Dedifferentiated amniotic fluid mesenchymal stem cell (primary cell): ENCODE results near the gene EVL.
A peak's percentile ranks its signal among the peaks of the same experiment; 100 is the strongest.

Source experiments
- DNase-seq: peaks from one replicate; pipeline ENCODE4 v3.0.0-alpha.2; 2016; ENCODE audit errors: extremely low spot score

Gene EVL

DNA sequence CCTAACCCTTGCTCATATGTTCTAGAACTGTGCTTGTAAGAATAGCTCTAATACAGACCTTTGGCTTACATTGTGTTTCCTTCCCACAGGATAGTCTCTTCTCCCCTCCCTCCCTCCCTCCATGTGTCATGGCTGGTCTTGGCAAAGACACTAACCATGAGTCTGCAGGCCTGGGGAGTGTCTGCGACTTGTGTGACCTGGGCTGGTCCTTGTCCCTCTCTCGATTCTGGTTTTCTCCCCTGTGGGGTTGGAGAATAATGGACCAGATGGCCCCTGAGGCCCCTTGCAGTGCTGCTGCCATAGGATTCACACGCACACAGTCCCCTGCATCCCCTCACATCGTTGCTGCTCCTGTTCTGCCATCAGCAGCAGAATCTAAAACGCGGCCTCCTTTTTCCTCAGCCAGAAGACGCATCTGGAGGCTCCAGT is 64.0 kb downstream of the EVL start:
- no peak for DNase-seq

GRCh38 chr14:100130521-100130920 is 65.3 kb downstream of the EVL start:
- DNase-seq = no peak

DNA sequence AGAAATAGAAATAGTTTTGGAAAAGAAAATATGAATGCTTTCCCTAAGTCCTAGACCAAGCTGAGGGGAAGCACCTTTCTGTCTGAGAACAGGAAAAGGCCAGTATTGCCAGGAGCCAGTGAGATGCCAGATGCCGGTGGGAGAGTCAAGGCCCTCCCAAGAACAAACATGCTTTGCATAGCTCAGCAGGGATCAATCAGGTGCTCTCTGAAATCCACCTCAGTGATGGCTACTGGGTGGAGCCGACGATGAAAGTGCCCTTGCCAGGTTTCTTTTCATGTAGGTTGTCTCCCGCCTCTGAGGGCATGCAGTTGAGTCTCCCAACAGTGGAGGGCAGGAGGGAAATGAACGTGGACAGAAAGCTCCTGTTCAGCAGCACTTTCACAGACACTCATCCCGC is 66.0 kb downstream of the EVL start:
- no peak for DNase-seq

DNA sequence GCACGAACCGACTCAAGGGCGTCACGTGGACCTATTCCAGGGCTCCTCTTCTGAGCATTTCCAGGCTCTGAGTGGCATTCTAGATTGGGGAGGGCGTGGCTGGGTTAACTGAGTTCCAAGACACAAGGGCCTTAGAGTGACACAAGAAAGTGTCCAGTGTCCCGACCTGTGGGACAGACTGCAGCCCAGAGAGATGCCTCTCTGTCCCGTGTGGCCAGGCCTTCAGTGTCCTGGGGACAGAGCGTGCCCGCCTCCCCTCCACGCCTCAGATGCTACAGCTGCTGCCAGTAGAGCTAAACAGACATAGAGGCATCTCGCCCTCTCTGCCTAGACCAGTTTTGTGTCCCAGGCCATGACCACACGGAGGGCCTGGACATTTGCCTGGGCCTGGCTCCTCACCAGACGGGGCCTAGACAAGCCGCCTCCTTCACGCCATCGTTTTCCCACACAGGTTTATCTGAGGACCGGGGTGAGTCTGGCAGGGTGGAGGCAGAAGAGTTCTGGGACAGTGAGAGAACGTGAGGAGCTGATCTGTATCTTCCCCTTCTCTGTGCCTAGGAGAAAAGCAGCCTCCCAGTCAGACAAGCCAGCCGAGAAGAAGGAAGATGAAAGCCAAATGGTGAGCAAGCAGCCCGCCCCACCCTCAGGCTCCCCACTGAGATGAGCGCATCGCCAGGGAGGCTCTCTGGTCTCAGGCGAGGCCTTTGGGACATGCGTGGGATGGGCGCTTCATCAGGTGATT is 67.1 kb downstream of the EVL start:
- DNase-seq = peak; percentile 26

- peak; percentile 31 for DNase-seq
Observed at GRCh38 chr14:100132903-100133510, 67.8 kb downstream of the EVL start.

DNA sequence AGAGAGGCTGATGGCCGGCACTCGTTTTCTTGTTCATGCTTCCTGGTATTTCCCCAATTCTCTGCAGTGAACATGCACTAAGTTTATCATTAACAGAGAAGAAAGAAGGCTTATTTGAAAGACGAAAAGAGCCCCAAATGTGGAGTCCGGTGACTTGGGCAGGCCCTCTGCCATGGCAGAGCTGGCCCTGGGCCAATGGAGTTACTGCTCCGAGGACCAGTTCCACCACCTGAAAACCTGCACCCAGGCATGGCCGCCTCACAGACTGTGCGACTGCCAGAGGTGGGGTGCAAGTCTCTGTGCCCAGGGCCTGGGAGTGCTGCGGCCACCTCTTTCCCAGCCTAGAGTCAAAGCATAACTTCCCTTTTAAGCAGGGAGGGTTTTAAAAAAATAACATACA is 69.4 kb downstream of the EVL start:
- DNase-seq = no peak

DNA sequence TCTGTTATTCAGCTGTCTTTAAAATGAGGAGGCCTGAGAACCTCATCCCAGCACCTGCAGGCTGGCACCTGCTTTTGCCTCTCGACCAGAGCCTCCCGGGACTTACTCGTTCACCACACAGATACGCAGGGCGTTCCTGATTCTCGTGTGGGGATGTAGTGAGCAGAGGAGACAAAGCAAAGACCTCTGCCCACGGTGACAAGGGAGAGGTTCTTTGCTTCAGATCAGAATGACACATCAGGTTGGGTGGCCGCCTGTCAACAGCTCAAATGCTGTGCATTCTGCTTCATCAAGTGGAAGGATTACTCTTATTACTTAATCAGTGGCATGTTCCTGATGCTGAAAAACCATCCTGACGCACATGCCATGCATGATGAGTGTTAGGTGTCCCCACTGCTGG is 69.9 kb downstream of the EVL start:
- no peak for DNase-seq

DNA sequence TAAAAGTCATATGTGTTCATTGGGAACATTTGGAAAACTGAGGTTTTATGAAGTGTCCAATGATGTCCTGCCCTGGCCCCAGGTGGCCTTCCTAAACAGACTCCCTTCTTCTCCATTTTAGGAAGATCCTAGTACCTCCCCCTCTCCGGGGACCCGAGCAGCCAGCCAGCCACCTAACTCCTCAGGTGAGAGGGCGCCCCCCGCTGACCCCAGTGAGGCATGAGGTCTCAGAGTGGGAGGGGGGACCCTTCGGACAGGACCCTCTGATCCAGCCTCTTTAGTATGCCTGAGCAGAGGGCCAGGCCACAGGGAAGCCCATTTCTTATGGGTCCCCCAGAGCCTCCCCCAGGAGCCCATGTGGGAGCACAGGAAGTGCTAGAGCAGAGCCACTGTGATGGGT is 70.6 kb downstream of the EVL start:
- DNase-seq = no peak

DNA sequence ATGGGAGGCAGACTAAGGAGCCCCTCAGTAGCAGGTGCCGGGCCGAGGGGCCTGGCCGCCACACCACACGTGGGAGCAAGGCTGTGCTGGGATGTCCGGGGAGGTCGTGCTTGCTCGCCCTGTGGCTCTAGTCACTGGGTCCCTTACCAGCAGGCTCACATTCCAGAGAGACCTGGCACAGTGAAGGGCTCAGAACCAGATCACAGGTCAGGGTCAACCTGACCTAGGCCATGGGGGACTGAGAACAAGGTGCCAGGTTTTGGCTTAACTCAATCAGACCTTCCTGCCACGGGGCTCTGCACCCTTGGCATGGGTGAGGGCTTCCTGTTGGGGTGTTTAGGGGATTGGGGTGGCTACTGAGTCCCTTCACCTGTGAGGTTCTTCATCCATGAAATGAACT is 72.0 kb downstream of the EVL start:
- DNase-seq = no peak

- no peak for DNase-seq
Observed at GRCh38 chr14:100138082-100138787, 73.0 kb downstream of the EVL start.

DNA sequence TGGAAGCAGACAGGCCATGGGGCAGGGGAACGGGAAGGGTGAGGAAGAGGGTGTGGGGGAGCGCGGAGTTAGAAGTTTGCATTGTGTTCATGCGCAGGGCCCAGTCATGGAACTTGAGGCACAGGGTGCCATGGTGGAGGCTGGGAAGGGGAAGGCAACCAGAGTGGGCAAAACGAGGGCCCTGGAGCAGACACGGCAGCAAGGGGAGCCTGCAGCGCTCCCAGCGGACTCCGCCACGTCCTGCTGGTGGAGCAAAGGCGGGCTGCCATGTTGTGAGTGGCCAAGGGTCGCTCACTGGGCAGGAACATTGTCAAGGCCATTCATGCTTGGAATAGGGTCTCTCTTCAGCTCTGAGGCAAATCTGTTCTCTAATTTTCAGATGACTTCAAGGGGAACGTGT is 73.7 kb downstream of the EVL start:
- DNase-seq = no peak

DNA sequence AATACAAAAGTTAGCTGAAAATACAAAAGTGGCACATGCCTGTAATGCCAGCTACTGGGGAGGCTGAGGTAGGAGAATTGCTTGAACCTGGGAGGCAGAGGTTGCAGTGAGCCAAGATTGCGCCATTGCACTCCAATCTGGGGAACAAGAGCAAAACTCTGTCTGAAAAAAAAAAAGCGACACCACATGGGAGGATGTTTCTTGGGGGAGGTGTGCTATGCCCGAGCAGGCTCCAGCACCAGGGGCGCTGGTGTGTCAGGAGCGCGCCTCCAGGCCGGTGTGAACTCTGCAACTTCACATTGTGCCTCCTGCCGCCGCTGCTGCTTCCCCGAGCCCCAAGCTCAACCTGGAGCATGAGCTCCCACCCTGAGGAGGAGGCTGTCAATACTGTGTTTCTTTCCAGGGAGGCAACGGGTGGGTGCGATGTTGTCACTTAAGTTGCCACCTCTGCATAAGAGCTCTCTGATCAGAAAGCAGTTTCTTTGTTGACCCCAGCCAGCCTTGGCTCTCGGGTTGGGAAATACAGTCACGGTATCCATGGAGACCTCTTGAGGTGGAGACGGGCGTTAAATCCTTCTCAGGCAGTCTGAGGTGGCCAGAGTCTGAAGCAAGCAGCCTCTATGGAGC is 75.3 kb downstream of the EVL start:
- no peak for DNase-seq

DNA sequence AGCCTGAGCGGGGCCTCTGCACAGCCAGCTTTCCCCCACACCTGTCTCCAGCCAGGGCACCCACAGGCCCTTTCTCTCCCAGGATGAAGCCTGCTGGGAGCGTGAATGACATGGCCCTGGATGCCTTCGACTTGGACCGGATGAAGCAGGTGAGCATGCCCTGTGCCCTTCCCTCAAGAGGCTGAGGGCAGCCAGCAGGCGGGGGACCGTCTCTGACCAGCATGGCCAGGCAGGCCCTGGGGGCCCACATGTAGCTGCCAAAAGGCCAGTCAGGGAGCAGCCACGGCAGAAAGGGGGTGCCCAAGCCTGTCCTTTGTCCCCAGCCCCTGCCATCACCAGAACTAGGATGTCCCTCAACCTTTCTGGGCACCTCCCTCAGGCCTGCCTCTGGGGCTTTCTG is 75.9 kb downstream of the EVL start:
- no peak for DNase-seq

DNA sequence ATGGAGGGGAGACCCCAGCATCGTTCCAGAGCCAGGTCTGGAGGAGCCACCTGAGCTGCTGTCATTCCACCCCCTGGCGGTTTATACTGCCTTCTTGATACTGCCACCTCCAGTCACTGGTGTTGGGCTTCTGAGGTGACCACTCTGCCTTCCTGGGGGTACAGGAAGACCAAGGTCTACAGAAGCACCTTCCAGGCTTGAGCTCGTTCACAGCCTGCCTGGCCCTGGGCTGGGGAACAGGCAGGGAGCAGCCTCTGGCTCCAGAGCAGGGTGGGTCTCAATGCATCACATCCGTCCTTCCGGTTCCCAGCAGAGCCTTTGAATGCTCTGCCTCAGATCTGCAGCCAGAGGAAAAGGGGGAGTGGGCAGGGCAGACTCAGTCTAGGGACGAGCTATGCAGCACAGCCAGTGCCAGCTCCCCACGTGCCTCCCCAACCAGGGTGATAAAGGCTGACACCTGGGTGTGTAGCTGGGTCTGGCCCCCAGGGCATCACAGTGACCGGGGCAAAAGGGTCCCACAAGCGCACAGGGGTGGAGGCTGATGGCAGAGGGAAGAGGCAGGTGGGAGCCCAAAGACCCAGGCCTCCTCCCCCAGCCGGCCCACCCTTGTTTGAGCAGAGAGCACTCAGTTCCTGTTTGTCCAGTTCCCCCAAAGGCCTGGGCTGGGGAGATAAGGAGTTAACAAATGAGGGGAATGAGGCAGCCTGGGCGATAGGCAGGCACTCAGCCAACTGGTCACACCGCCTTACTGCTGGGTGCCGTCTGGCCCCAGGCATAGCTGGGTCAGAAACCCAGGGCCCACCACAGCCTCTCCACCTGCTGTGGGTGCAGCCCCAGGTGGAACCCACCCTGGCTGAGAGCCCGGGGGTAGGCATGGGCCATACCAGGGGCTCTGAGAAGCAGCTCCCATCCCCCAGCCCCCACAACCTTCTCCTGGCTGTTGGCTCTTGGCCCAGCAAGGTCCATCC is 77.1 kb downstream of the EVL start:
- no peak for DNase-seq

DNA sequence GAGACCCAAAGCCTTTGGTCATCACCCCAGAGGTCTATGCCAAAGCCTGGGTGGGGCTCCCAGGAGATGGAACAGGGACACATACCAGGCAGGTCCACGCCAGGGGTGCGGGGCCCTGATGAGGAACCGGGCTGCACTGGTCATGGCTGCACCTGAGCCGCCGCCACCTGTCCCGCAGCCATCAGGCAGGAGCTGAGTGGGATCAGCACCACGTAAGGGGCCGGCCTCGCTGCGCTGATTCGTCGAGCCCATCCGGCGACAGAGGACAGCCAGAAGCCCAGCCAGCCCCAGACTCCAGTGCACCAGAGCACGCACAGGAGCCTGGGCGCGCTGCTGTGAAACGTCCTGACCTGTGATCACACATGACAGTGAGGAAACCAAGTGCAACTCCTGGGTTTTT is 78.3 kb downstream of the EVL start:
- DNase-seq = no peak

- no peak for DNase-seq
Observed at GRCh38 chr14:100143934-100144333, 78.7 kb downstream of the EVL start.

- no peak for DNase-seq
Observed at GRCh38 chr14:100144645-100144995, 79.4 kb downstream of the EVL start.

DNA sequence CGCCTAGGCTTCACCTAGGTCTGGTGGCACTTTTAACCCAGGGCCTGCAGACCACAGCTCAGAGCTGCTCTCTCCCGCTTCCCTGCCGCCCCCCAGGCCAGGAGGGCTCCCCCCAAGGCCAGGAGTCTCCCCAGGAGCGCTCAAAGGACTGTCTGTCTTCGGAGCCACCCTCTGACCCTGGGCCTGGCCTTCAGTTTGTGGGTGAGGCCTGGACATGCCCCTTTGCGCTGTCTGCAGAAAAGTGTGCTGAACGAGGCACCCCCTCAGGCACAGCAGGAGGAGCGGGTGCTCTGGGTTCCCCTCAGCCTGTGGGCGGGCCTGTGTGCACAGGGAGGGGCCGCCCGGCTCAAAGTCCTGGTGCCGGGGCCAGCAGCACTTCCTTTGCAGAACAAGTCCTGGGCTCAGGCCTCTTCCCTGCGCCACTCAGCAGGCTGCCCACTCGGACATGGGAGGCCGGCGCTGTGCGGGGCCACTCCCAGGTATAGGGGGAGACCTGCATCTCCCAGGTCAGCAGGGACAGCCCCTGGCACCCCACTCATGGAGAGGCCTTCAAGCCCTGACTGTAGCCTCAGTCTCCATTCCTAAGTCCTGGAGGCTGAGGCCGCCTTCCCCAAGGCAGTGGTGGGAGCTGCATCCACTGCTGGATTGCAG is 79.9 kb downstream of the EVL start:
- DNase-seq = no peak

DNA sequence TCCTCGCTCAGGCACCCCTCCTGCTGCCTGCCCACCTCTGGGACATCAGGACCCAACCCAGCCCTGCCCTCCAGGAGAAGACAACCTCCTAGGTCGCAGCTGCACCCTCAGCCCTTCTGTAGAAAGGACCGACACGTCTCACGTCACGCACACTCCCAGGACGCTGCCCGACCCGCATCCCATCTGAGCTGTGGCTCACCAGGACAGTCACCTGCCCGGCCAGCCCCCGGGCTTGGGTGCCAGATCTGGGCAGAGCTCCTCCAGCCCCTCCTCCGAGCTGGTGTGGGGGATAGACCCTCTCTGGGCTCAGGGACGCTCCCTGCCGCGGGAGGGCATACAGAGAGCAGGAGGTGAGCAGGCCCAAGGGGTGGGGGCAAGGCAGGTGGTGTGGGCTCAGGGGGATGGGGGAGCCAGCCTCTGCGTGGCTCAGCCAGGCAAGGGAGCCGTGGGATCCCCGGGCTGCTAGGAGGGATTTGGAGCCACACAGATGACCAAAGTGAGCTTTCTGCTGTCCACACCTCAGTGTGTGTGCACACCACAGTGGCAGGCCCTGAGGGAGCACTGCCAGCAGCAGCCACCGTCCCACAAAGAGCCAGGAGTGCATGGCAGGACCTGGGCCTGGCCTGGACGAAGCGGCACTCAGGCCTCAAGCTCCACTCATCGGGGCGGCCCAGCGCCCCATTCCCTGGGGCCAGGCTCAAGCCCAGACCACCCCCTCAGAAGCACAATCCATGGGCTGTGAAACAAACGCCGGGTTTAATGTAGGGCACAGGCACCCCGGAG is 80.7 kb downstream of the EVL start:
- DNase-seq = no peak

DNA sequence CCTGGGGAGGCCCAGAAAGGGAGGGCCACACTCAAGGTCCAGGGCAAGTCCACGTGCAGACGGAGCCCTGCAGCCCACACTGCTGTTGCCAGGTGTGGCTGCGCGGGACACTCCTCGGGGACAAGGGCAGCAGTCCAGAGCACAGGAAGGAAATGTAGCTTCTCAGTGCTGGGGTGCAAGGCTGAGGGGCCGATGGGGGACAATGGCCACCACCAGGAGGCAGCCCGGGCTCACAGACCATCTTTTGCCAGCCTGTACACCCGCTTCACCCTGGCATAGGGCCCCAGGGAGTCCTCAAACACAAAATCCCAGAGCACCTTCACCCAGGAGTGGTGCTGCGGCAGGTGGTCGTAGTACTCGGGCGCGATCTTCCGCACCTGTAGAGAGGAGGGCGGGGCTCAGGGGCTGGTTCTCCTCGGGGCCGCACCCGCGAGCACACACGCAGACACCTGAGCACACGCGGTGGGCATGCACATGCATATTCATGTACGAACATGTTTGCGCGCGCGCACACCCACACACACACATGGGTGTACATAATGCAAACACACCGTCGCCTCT is 81.4 kb downstream of the EVL start:
- DNase-seq = no peak
